ENCODE measurements around the gene DENND2A. TPM values are rescaled to one million over a fixed set of nuclear protein-coding genes. Genes with fewer than 3 reads are reported as not detected.
"Not testable (repeated sequence)": the region's sequence is repeated elsewhere in the genome, so short reads cannot be mapped to it uniquely, and the experiment has no call there.

DENND2A gene
- total RNA-seq, 1 donor from 2014 or later, result 6.3 TPM

- peak; percentile 93 for DNase-seq (ENCODE audit: low spot score)
Measured at GRCh38 chr7:140517546-140518369, 122.9 kb downstream of the DENND2A start.

- peak; percentile 34 for DNase-seq (ENCODE audit: low spot score)
Measured at GRCh38 chr7:140512317-140513000, 128.2 kb downstream of the DENND2A start.

- DNase-seq (ENCODE audit: low spot score), result no peak
Measured at GRCh38 chr7:140509789-140510188, 130.8 kb downstream of the DENND2A start.

DNA sequence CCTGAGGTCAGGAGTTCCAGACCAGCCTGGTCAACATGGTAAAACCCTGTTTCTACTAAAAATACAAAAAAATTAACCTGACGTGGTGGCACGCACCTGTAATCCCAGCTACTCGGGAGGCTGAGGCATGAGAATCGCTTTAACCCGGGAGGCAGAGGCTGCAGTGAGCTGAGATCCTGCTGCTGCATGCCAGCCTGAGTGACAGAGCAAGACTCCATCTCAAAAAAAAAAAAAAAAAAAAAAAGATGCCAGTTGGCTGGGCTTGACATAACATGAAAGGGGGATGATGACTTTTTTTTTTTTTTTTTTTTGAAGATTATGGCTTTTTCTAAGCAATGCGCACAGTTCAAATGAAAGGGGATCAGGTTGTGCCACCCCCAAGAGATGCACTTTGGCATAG is 133.1 kb downstream of the DENND2A start:
- not testable (repeated sequence) for DNase-seq (ENCODE audit: low spot score)

- peak; percentile 92 for DNase-seq (ENCODE audit: low spot score)
Measured at GRCh38 chr7:140506788-140507464, 133.7 kb downstream of the DENND2A start.

GRCh38 chr7:140501966-140502365 is 138.6 kb downstream of the DENND2A start:
- no peak for DNase-seq (ENCODE audit: low spot score)

- not testable (repeated sequence) for DNase-seq (ENCODE audit: low spot score)
Measured at GRCh38 chr7:140497807-140498206, 142.8 kb downstream of the DENND2A start.

- DNase-seq (ENCODE audit: low spot score), result no peak
Measured at GRCh38 chr7:140497241-140497769, 143.3 kb downstream of the DENND2A start.

DNA sequence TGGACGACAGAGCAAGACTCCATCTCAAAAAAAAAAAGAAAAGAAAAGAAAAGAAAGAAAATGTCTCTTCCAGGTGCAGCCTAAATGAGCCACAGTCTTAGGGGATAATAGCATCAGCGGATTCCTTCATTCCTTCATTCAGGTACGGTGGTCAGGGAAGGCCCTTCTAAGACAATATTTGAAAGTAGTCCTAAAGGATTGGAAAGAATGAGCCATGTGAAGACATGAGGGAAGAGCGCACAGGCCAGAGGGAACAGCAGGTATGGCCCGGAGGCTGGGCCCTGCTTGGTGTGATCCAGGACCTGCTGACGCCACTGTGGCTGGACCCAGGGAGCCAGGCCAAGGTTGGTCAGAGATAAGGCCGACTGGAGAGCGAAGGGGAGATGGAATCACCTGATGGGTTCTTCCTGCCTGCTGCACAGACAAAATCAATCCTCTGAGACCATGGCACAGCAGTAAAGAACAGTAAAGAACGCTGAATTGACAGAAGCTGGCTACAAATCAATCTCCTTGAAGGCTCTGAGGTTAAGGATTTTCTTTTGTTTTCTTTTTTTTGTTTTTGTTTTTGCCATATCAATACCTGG is 145.0 kb downstream of the DENND2A start:
- DNase-seq (ENCODE audit: low spot score), result no peak

GRCh38 chr7:140494867-140495266 is 145.7 kb downstream of the DENND2A start:
- DNase-seq (ENCODE audit: low spot score), result no peak

- DNase-seq (ENCODE audit: low spot score), result peak; percentile 5
Measured at GRCh38 chr7:140489026-140489359, 151.6 kb downstream of the DENND2A start.

DNA sequence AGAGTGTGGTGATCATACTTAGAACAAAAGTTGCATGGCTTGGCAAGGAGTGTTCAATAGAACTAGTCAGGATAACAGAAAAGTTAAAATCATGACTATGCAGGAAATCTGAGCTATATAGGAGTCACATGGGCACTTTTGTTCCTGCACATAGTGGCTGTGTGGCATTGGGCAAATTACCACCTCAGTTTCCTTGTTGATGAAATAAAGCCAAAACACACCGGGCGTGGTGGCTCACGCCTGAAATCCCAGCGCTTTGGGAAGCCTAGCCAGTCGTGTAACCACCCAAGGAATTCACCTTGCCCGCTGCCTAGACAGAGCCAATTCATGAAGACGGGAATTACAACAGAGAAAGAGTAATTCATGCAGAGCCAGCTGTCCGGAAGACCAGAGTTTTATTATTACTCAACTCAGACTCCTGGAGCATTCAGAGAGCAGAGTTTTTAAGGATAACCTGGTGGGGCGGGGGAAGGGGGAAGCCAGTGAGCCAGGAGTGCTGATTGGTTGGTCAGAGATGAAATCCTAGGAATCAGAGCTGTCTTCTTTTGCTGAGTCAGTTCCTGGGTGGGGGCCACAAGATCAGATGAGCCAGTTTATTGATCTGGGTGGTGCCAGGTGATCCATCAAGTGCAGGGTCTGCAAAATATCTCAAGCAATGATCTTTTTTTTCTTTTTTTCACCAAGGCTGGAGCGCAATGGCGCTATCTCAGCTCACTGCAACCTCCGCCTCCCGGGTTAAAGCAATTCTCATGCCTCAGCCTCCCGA is 154.9 kb downstream of the DENND2A start:
- no peak for DNase-seq (ENCODE audit: low spot score)

DNA sequence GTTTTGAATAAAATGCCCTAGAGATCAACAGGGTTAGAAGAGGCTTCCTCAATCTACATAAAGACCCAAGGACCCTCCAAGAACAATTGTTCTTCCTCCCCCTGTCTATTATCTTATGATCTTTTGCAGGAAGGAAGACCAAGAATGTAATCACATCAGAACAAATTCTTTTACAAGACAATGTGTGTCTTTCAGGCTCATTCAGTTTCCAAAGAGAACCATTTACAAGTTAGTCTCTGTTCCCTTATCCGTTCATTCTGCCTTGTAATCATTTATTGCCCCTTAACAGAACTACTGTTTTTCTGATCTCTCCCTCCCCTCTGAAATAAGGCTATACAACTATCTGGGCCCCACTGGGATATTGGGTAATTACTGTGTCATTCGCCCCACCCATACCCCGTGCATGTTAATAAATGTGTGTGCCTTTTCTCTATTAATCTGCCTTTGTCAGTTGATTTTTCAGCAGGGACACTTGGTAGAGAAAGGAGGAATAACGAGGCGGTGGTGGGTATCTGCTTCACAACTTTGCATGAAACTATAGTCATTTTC is 155.6 kb downstream of the DENND2A start:
- DNase-seq (ENCODE audit: low spot score), result no peak

GRCh38 chr7:140484479-140484878 is 156.1 kb downstream of the DENND2A start:
- no peak for DNase-seq (ENCODE audit: low spot score)

DNA sequence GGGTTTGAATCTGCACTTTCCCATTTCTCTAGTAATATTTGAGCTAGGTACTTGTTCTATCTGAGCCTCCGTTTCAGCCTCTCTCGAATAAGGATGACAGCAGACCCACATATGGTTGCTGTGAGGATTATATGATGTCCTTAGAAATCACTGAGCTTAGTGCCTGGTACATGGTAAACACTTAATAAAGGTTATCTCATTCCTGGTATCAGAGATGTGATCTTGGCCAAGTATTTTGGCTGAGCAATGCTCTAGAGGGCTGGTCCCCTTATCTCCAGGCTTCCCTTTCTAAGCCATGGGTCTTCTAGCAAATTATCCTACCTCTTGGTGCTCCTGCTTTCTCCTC is 160.9 kb downstream of the DENND2A start:
- DNase-seq (ENCODE audit: low spot score), result no peak

DNA sequence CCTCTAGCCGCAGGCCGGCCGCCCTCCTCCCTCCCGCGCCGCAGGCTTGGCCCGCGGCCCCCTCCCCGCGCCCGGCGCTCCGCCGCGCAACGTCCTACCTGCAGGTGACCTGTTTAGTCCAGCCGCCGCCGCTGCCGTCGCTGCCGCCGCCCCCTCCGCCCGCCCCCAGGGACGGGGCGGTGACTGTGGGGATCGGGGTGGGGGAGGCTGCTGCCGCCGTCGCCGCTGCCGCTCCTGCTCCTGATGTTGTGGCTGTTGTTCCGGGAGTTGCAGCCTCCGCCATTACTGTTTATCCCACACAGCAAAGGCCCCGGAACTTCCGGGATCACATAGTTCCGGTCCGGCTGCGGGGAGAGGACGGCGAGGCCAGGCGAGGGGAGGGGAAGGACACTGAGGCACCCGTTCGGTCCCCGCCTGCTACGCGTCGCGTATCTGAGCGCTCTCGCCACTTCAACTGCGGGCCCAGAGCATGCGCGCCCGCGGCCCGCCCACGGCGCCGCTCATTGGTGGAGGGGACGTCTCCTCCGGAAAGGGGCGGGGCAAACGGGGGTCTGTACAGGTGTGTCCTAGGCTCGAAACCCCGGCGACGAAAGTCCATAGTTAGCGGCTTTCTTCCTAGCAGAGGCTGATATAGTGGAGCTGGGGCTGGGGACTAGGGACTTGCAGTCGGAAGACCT is 161.4 kb downstream of the DENND2A start, which contains the start of gene MKRN1:
MKRN1 (minus strand) TSS at position 444 of the 677 bp plus-strand sequence; CDS start at position 283, 161 bp downstream.
- DNase-seq (ENCODE audit: low spot score), result peak; percentile 97

DNA sequence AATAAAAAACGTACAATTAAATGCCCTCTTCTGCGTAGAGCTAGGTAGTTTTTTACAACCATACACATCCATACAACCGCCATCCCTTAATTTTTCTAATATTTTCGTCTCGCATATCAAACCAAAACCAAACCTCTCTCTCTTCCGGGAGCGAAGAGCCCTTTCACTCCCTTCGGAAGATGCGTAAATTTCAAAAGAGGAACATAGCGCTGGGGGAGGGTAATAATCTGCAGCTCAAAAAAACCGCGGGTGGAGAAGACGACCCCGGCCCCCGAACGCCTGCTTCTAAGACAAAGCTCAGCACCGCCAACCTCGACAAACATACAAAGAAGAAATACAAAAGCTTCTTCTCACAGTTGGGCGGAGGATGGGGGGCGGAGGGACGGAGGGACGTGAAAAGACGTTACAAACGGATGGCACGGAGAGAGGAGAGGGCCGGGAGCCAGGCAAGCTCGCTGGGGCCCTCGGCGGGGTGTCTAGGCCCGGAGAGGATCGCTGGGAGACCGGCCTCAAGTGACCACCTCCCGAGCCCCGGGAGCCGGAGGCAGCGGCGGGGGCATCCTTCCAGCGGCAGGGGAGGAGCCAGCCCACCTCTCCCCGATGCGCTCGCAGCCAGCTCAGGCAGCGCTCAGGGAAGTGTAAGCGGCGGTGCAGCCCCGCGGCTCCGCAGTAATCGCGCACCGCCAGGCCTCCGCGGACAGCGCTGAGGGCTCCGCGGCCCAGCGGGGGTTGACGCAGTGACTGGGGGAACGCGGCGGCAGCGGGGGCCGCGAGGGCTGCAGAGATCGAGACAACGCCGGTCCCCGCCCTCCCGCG is 162.2 kb downstream of the DENND2A start:
- peak; percentile 62 for DNase-seq (ENCODE audit: low spot score)

DNA sequence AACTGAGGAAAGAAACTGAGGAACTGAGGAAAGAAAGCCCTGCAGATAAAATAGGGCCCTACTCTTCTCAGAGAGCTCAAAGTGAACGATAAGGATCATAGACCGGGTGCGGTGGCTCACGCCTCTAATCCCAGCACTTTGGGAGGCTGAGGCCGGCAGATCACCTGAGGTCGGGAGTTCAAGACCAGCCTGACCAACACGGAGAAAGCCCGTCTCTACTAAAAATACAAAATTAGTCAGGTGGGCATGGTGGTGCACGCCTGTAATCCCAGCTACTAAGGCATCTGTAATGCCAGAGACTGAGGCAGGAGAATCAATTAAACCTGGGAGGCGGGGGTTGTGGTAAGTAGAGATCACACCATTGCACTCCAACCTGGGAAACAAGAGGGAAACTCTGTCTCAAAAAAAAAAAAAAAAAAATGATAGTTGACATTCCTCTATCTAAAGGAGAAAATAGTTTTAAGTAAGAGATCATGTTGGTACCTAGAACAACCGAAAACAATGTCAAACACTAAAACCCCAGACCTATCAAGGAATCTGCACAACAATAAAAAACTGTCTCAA is 163.8 kb downstream of the DENND2A start:
- DNase-seq (ENCODE audit: low spot score), result no peak

DNA sequence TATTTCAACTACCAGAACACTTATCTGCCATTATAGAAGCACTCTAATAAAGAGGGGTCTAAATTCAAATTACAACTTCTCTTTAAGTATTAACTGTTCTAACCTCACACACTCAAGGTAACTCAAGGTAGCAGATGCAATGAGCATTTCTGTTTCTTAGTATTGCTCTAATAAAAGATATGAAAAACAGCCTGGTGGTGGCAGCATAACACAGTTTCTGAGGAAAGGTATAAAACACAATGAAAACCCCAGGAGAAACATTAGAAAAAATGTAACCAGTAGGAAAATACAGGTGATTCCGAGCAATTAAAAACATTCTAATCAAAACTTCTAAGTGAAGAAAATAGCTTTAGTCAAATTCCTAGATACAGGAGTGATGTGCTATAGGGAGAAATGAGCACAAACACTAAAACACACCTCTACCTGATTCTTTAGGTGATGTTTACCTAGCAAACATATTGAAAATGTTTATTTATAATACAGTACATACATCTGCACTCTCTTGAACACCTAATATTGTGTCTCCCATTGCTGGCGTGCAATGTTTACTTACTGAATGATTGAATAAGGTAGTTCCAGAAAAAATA is 164.8 kb downstream of the DENND2A start:
- DNase-seq (ENCODE audit: low spot score), result peak; percentile 67

All from umbilical cord (tissue), 2 donors.